ENCODE results near the gene PCDH1.
"Not testable (repeated sequence)": the region's sequence is repeated elsewhere in the genome, so short reads cannot be mapped to it uniquely, and the experiment has no call there.

Gene PCDH1

DNA sequence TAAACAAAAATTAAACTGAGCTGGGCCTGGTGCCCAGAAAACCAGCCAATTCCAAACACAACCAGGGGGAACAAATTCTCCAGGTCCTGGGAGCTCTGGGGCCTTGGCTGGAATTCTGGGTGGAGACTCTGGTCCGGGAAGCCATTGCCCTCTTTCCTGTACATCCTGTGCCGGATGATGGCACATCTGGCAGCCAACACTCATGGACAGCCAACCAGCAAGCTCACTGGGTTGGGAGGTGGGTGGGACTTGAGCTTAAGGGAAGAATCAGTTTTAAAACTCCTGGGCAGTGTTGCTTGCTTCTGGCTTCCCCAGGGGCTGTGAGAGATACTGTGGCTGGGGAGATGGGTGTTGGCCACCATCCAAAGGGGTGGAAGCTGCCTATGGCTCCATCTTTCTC, 56.1 kb downstream of the PCDH1 start:
- Histone ChIP-seq H3K4me1 (ENCODE audit: low read length) (no peaks in the 10 kb centered on the region), H3K9ac (ENCODE audit: low read length) (no peak overlapping the region), H3K27me3 (ENCODE audit: low read depth, low read length) (no peaks in the 10 kb centered on the region), H4K20me1 (ENCODE audit: insufficient read depth, low read length) (no peaks in the 10 kb centered on the region), H2AFZ (ENCODE audit: low read depth, low read length) (no peak overlapping the region), H3K27ac (ENCODE audit: low read length) (no peak overlapping the region), H3K36me3 (replicated peaks; ENCODE audit: low read depth, low read length) (no peaks in the 10 kb centered on the region), H3K4me3 (ENCODE audit: low read length) (no peak overlapping the region), H3K79me2 (ENCODE audit: low read length) (no peaks in the 10 kb centered on the region), H3K4me2 (ENCODE audit: low read length) (no peak overlapping the region), H3K9me3 (ENCODE audit: insufficient read depth, low read length) (no peaks in the 10 kb centered on the region)
- TF ChIP-seq, protein P1, sequence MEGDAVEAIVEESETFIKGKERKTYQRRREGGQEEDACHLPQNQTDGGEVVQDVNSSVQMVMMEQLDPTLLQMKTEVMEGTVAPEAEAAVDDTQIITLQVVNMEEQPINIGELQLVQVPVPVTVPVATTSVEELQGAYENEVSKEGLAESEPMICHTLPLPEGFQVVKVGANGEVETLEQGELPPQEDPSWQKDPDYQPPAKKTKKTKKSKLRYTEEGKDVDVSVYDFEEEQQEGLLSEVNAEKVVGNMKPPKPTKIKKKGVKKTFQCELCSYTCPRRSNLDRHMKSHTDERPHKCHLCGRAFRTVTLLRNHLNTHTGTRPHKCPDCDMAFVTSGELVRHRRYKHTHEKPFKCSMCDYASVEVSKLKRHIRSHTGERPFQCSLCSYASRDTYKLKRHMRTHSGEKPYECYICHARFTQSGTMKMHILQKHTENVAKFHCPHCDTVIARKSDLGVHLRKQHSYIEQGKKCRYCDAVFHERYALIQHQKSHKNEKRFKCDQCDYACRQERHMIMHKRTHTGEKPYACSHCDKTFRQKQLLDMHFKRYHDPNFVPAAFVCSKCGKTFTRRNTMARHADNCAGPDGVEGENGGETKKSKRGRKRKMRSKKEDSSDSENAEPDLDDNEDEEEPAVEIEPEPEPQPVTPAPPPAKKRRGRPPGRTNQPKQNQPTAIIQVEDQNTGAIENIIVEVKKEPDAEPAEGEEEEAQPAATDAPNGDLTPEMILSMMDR (IDR thresholded peaks at IDR 0.05; ENCODE audit: low read depth, low read length) = no peak
- no peak for TF ChIP-seq EZH2phosphoT487 (IDR thresholded peaks at IDR 0.05; ENCODE audit: low read depth)

DNA sequence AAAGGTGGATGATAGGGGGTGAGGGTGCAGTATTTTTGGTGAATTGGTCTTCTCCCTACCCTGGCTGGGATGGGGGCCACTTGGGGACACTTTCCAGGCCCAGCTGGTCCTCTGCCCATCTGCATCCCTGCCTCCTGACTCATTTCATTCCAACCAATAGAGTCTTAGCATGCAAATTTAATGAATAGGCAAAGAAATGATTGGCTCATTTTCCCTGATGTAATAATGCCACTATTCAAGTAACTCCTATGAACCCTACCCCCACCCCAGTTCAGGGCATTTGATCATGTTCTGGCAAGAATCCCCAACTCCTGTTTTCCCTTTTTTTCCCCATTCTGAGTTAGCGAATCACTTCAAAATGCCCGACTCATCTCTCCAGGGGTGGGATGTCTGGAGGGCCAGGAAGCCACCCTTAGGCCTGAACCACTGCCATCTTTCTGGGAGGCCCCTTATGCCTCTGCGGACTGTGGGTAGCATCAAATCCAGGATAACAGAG, 56.7 kb downstream of the PCDH1 start:
- no peak overlapping the region for H3K4me2 ChIP-seq (ENCODE audit: low read length)
- no peaks in the 10 kb centered on the region for H3K79me2 ChIP-seq (ENCODE audit: low read length)
- H2AFZ ChIP-seq (ENCODE audit: low read depth, low read length) = no peak overlapping the region
- H3K36me3 ChIP-seq (replicated peaks; ENCODE audit: low read depth, low read length) = no peaks in the 10 kb centered on the region
- no peak overlapping the region for H3K9ac ChIP-seq (ENCODE audit: low read length)
- no peaks in the 10 kb centered on the region for H3K4me1 ChIP-seq (ENCODE audit: low read length)
- no peak for TF ChIP-seq EZH2phosphoT487 (IDR thresholded peaks at IDR 0.05; ENCODE audit: low read depth)
- TF ChIP-seq, protein P1 (IDR thresholded peaks at IDR 0.05; ENCODE audit: low read depth, low read length) = no peak
- H3K4me3 ChIP-seq (ENCODE audit: low read length) = no peak overlapping the region
- H3K27me3 ChIP-seq (ENCODE audit: low read depth, low read length) = no peaks in the 10 kb centered on the region
- H3K9me3 ChIP-seq (ENCODE audit: insufficient read depth, low read length) = no peaks in the 10 kb centered on the region
- H3K27ac ChIP-seq (ENCODE audit: low read length) = no peak overlapping the region
- H4K20me1 ChIP-seq (ENCODE audit: insufficient read depth, low read length) = no peaks in the 10 kb centered on the region

DNA sequence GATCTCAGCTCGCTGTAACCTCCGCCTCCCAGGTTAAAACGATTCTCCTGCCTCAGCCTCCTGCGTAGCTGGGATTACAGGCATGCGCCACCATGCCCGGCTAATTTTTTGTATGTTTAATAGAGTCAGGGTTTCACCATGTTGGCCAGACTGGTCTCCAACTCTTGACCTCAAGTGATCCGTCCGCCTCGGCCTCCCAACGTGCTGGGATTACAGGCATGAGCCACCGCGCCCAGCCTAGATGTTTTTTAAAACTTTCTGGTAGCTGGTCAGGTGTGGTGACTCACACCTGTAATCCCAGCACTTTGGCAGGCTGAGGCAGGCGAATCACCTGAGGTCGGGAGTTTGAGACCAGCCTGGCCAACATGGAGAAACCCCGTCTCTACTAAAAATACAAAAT, 57.5 kb downstream of the PCDH1 start:
- H3K9me3 ChIP-seq (ENCODE audit: insufficient read depth, low read length); H3K79me2 ChIP-seq (ENCODE audit: low read length); H3K4me1 ChIP-seq (ENCODE audit: low read length); H3K4me3 ChIP-seq (ENCODE audit: low read length); H4K20me1 ChIP-seq (ENCODE audit: insufficient read depth, low read length); H3K9ac ChIP-seq (ENCODE audit: low read length); H3K27ac ChIP-seq (ENCODE audit: low read length); H3K4me2 ChIP-seq (ENCODE audit: low read length); H2AFZ ChIP-seq (ENCODE audit: low read depth, low read length); H3K27me3 ChIP-seq (ENCODE audit: low read depth, low read length); H3K36me3 ChIP-seq (replicated peaks; ENCODE audit: low read depth, low read length): not testable (repeated sequence)

DNA sequence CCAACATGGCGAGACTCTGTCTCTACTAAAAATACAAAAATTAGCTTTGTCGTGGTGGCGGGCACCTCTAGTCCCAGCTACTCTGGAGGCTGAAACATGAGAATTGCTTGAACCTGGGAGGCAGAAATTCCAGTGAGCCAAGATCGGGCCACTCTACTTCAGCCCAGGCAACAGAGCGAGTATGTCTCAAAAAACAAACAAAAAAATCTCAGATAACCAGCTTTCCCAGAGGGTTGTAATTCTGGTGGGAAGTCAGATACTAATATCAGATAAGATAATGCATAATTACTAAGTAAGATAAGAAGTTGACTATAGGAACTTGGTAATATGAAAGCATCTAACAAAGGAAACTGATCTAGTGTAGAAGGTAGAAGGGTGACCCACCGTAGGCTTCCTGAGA, 60.6 kb downstream of the PCDH1 start:
- Histone ChIP-seq H3K4me3 (ENCODE audit: low read length) (no peak overlapping the region), H3K36me3 (replicated peaks; ENCODE audit: low read depth, low read length) (no peaks in the 10 kb centered on the region), H3K9me3 (ENCODE audit: insufficient read depth, low read length) (no peaks in the 10 kb centered on the region), H2AFZ (ENCODE audit: low read depth, low read length) (no peak overlapping the region), H3K27ac (ENCODE audit: low read length) (no peak overlapping the region), H3K4me2 (ENCODE audit: low read length) (no peak overlapping the region), H3K27me3 (ENCODE audit: low read depth, low read length) (no peaks in the 10 kb centered on the region), H3K4me1 (ENCODE audit: low read length) (no peaks in the 10 kb centered on the region; the same call in 1 of the 2 replicates), H3K79me2 (ENCODE audit: low read length) (no peaks in the 10 kb centered on the region), H4K20me1 (ENCODE audit: insufficient read depth, low read length) (no peaks in the 10 kb centered on the region), H3K9ac (ENCODE audit: low read length) (no peak overlapping the region)
- TF ChIP-seq, protein P1 (IDR thresholded peaks at IDR 0.05; ENCODE audit: low read depth, low read length) = no peak
- no peak for TF ChIP-seq EZH2phosphoT487 (IDR thresholded peaks at IDR 0.05; ENCODE audit: low read depth)

Measured in OCI-LY3 (cell line).